ENCODE results near the gene STXBP6. TPM values are rescaled to one million over a fixed set of nuclear protein-coding genes. Genes with fewer than 3 reads are reported as not detected.

STXBP6 gene
- total and polyA plus RNA-seq, 2 of the 13 experiments (the other 11 are each of a cell fraction or from before 2014, with no cell fraction given): 35.3 to 42.8 TPM

DNA sequence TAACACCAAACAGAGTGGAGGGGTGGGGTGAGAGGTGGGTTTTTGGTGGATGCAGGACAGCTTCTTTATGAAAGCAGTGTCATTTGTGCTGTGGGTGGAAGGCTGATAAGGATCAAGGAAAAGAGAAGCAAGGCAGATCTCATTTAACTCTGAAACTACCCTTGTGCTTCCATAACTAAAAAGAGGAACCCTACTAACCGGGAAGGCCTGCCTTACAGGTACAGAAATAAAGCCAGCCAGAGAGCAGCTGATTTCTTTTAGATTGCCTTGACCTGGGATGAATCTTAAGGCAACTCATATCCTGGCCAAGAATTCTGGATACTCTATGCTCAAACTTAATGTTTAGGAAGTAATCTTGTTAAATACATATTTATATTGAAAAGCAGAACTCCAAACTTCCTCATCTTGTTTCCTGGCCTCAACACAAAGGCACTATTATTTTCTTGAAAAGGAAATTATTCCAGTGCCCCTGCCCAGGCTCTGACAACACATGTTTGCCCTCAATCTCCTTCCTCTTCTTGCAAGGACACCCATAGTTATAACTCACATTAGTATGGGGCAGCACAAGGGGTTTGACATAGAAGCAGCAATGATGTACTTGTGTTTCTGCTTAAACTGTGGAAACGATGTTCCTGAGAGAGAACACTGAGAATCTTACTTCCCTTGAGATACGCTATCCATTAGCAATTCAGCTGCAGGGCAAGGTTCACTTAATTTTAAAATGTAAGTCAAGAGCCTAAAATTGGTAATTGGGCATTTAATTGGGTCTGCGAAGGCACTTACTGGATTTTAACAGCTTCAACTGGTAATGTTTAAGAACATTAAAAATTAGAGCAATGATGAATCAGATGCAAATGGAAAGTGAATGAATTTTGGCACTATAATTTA, 173.7 kb downstream of the STXBP6 start (continued):
- no peak for TF ChIP-seq ZNF740 (CRISPR knock-in tag; IDR thresholded peaks at IDR 0.05)
- TF ChIP-seq, protein P1, sequence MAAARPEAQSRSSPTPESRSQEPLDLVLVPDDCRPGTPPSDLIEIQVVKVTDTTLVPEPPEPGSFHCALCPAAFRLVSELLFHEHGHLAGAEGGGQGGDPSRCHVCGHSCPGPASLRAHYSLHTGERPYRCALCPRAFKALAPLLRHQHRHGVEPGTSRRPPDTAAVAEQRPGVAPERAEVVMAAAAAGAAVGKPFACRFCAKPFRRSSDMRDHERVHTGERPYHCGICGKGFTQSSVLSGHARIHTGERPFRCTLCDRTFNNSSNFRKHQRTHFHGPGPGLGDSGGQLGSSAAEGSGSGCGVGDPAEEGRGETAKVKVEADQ (CRISPR knock-in tag; IDR thresholded peaks at IDR 0.05; ENCODE audit: borderline replicate concordance): no peak
- TF ChIP-seq SOX13 (IDR thresholded peaks at IDR 0.05): no peak
- peak in 1 of 2 experiments; percentile 40; a peak in 1 of 4 replicates for TF ChIP-seq SOX13 (CRISPR knock-in tag; conservative IDR thresholded peaks at IDR 0.05 in 1 of 2, IDR thresholded peaks at IDR 0.05 in 1 of 2)
- TF ChIP-seq, protein P2, sequence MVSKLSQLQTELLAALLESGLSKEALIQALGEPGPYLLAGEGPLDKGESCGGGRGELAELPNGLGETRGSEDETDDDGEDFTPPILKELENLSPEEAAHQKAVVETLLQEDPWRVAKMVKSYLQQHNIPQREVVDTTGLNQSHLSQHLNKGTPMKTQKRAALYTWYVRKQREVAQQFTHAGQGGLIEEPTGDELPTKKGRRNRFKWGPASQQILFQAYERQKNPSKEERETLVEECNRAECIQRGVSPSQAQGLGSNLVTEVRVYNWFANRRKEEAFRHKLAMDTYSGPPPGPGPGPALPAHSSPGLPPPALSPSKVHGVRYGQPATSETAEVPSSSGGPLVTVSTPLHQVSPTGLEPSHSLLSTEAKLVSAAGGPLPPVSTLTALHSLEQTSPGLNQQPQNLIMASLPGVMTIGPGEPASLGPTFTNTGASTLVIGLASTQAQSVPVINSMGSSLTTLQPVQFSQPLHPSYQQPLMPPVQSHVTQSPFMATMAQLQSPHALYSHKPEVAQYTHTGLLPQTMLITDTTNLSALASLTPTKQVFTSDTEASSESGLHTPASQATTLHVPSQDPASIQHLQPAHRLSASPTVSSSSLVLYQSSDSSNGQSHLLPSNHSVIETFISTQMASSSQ (IDR thresholded peaks at IDR 0.05; ENCODE audit: low read depth): no peak
- TF ChIP-seq, protein P2 (CRISPR knock-in tag; IDR thresholded peaks at IDR 0.05; ENCODE audit: borderline replicate concordance): no peak
- TF ChIP-seq ZNF230 (CRISPR knock-in tag; IDR thresholded peaks at IDR 0.05): no peak
- TF ChIP-seq FOSL1 (CRISPR knock-in tag; IDR thresholded peaks at IDR 0.05; ENCODE audit: borderline replicate concordance): no peak
- TF ChIP-seq ATF1 (CRISPR knock-in tag; IDR thresholded peaks at IDR 0.05): no peak
- TF ChIP-seq NFAT5 (CRISPR knock-in tag; IDR thresholded peaks at IDR 0.05): no peak
- no peak for TF ChIP-seq SCMH1 (CRISPR knock-in tag; IDR thresholded peaks at IDR 0.05; ENCODE audit: borderline replicate concordance)
- no peak for TF ChIP-seq SP1 (IDR thresholded peaks at IDR 0.05)
- no peak for TF ChIP-seq SP1 (CRISPR knock-in tag; IDR thresholded peaks at IDR 0.05)
- TF ChIP-seq EED (CRISPR knock-in tag; IDR thresholded peaks at IDR 0.05): no peak
- peak; percentile 59; the same call in 1 of the 2 replicates for TF ChIP-seq TARDBP (CRISPR knock-in tag; IDR thresholded peaks at IDR 0.05)
- TF ChIP-seq ZNF180 (CRISPR knock-in tag; IDR thresholded peaks at IDR 0.05; ENCODE audit: borderline replicate concordance, low read depth): no peak

All from HepG2 (cell line).